COLO668 (cell line): ENCODE data around the gene FCHSD2.
A peak's percentile ranks its signal among the peaks of the same experiment; 100 is the strongest.
"Not testable (repeated sequence)": the region's sequence is repeated elsewhere in the genome, so short reads cannot be mapped to it uniquely, and the experiment has no call there.

Source experiments
- DNase-seq: peaks from one replicate; lab custom pipeline; 2025; ENCODE audit not compliant: unreplicated experiment; lab: John Stamatoyannopoulos, UW

Gene FCHSD2

DNA sequence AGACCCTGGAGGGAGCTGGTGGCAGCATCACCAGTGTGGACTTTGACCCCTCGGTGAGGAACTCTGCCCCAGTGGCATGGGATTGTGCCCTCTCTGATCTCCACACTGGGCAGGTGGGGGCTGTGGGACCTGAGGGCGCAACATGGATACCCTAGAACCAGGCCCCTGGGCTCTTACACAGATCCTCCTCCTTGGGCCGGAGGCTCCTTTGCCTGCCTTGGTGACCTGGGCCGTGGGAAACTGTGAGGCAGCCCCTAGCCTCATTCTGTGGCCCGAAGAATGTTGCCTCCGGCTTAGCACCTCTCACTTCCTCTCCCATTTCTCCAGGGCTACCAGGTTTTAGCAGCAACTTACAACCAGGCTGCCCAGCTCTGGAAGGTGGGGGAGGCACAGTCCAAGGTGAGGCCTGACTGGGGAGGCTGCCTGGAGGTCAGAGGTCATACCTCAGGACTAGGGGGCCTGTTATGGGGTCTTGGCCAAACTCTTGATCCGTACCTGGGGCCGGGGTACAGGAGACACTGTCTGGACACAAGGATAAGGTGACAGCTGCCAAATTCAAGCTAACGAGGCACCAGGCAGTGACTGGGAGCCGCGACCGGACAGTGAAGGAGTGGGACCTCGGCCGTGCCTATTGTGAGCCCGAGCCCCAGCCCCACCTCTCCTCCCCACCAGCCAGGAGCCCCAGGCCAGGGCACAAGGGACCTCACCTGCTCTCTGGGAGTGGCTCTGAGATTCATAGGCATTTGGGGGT lies 315.8 kb downstream of the FCHSD2 start:
- DNase-seq, result no peak

DNA sequence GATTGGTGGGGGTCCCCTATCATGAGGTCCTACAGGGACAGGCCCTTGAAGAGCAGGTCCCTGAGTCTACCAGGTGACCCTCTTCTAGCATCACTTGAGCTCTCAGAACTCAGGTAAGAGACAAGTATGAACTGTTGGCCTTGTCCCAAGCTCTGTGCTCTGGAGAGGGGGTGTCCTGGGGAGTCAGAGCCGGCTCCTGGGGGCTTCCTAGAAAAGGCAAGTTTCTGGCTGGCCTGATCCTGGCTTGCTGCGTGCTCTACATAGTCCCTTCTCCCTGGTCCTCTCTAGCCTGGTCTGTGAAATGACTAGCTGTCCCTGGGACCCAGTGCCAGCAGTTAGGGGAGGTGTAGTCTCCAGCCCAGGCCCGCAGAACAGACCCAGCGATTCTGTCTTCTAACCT lies 316.5 kb downstream of the FCHSD2 start:
- no peak for DNase-seq

GRCh38 chr11:72824811-72825505 lies 317.2 kb downstream of the FCHSD2 start:
- DNase-seq, result no peak

GRCh38 chr11:72824020-72824419 lies 318.1 kb downstream of the FCHSD2 start:
- DNase-seq, result no peak

DNA sequence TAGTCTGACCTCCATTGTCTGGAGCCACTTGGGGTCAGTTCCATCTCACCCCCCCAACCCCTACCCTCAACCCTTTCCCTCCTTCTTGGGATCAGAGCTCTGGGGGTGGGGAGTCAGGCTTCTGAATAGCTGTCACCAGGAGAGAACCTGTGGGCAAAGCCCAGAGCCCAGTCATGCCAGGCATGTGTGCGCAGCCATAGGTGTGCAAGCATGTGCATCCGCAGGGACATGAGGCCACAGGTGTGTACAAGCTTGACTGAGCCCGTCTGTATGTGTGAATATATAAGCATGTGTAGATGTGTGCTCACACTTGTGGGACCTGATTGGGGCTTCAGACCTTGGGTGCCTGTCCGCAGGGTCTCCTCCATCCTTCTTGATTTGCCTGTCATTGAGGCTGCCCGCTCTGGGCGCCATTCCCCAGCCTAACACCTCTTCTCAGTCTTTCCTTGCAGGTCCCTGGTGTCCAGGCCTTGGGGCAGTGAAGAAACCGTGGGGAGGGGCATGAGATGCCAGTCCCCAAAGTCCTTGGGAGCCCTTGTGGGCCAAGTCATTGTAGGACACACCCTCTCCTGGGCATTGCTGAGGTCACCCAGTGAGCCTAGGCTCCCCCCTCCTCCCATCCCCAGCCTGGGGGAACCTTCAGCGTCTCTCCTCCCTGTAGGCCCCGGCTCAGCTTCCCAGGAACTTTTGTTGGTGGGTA lies 318.9 kb downstream of the FCHSD2 start:
- DNase-seq, result no peak

- DNase-seq, result peak; percentile 91
Observed at GRCh38 chr11:72821920-72822799, 320.0 kb downstream of the FCHSD2 start.

GRCh38 chr11:72821221-72821919 lies 320.7 kb downstream of the FCHSD2 start:
- peak; percentile 57 for DNase-seq

- DNase-seq, result no peak
Observed at GRCh38 chr11:72820439-72821139, 321.5 kb downstream of the FCHSD2 start.

DNA sequence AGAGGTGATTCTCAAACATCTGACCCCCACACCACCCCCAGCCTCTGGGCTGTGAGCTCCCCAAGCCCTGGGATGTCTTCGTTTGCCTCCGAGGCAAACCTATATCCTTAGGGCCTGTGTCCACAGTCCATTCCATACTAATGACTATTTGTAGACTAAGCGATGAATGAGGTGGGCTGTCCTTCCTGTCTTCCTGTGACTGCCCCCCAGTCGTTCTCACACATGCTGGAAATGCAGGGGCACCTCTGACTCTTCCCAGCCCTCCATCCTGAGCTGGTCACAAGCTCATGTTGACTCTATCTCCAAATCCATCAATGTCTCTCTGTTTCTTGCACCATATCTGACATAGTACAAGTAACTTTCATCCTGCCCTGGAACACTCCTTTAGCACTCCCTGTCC lies 323.1 kb downstream of the FCHSD2 start:
- no peak for DNase-seq

- DNase-seq, result no peak
Observed at GRCh38 chr11:72817966-72818365, 324.2 kb downstream of the FCHSD2 start.

- no peak for DNase-seq
Observed at GRCh38 chr11:72816404-72816990, 325.6 kb downstream of the FCHSD2 start.

DNA sequence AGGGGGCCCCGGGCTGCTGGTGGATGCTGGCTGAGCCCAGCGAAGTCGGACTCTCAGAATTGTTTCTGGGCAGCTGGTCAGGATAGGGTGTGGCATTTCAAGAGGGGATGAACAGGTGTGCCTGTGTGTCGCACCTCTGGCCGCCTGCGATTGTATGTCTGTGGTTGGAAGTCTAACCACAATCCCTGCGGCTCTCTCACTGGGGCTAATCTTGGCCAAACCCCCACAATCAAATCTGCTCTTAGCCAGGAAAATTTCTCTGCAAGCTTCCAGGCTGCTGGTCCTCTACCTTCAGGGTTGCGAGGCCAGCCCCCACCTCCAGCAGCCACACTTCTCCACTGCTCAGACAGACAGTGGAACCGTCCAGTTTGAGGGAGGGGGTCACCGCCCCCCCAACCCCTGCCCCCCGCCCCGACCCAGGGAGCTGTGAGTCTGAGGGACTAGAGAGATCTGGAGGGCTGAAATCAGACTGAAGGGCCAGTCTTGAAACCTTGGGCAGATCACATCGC lies 327.0 kb downstream of the FCHSD2 start:
- DNase-seq, result peak; percentile 65

- DNase-seq, result peak; percentile 90
Observed at GRCh38 chr11:72814286-72815109, 327.6 kb downstream of the FCHSD2 start, which contains the start of gene ATG16L2. Gene ATG16L2 (plus strand): TSS chr11:72814411. CDS start chr11:72814446, 35 bp downstream.

DNA sequence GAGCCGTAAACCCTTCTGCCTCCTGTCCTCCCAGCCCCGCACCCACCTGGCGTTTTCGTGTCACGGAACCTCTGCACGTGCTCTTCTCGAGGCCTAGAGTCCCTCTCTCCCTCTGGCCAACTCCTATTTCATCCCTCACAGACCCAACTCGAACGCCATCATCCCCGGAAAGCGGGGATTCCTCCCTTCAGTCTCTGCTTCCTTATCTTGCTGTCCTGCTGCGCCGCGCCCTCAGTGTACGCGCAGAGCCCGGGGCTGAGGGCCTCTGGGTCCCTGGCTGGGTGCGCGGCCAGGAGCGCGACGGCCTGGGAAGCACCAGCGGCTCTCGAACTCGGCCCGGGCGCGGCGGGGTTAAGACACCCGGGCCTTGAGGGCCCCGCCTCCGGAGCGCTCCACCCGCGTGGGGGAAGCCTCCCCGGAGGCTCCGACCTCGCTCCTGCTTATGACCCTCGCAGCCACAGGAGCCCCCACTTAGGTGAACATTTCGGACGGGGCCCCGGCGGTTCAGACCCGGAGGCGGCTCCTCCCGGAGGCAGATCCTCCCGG lies 328.3 kb downstream of the FCHSD2 start:
- peak; percentile 87 for DNase-seq

DNA sequence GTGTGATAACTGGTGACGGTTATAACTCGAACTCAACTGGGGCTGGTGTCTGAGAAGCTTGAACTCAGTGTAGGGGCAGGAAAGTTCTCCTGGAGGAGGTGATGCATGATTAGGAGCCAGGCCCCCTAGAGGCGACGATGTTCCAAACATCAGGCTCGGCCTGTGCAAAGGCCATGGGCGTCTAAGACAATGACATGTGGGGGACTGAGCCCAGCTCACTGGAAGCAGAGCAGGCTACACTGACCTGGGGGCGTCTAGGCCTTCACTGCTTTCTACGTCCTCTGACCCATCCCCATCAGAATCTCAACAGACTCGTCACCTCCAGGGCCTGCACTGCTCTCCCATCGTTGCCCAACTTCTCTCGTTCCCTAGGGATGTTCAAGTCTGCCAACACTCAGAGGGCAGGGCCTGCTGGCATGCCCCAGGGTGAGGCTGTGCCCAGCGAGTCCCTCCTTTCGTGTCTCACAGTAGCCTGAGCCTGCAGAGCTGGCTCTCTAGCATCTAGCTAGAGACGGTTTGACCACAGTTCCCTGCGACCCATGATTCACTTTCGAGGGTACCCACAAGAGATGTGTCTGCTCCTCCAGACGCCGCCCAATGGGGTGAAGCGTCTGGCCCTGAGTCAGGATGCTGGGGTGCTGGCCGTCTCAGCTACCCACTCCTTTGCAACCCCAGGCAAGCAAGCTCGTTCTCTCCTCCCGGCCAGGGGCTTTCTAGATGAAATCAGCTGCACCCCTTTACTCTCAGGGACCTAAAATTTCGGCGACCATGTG lies 329.0 kb downstream of the FCHSD2 start:
- peak; percentile 55 for DNase-seq

GRCh38 chr11:72812604-72812966 lies 329.5 kb downstream of the FCHSD2 start:
- peak; percentile 46 for DNase-seq

- not testable (repeated sequence) for DNase-seq
Observed at GRCh38 chr11:72811686-72812085, 330.4 kb downstream of the FCHSD2 start.
